BLaER1 (cell line): ENCODE results near the gene PTPRC.

ENCODE experiments used
- H3K27ac ChIP-seq: shearing (Covaris generic); formaldehyde crosslinking; 2 replicates; pipeline ENCODE4 v1.8.1; 2022
- H3K27me3 ChIP-seq: shearing (Covaris generic); formaldehyde crosslinking; 2 replicates; pipeline ENCODE4 v1.8.1; 2022
- H3K36me3 ChIP-seq: shearing (Covaris generic); formaldehyde crosslinking; 2 replicates; pipeline ENCODE4 v1.8.1; 2022
- H3K4me1 ChIP-seq: shearing (Covaris generic); formaldehyde crosslinking; 2 replicates; pipeline ENCODE4 v1.8.1; 2022
- H3K4me2 ChIP-seq: shearing (Covaris generic); formaldehyde crosslinking; 2 replicates; pipeline ENCODE4 v1.8.1; 2022
- H3K4me3 ChIP-seq: shearing (Covaris generic); formaldehyde crosslinking; 2 replicates; pipeline ENCODE4 v1.8.1; 2022
- H3K9ac ChIP-seq: shearing (Covaris generic); formaldehyde crosslinking; 2 replicates; pipeline ENCODE4 v1.8.1; 2022
- H3K9me3 ChIP-seq: shearing (Covaris generic); formaldehyde crosslinking; 2 replicates; pipeline ENCODE4 v1.8.1; 2022
- H4K20me1 ChIP-seq: shearing (Covaris generic); formaldehyde crosslinking; 2 replicates; pipeline ENCODE4 v1.8.1; 2022
- Cebpa-rat ChIP-seq: shearing (Covaris generic); IDR thresholded peaks from 2 replicates; pipeline ENCODE4 v1.8.1; 2022

Gene PTPRC

DNA sequence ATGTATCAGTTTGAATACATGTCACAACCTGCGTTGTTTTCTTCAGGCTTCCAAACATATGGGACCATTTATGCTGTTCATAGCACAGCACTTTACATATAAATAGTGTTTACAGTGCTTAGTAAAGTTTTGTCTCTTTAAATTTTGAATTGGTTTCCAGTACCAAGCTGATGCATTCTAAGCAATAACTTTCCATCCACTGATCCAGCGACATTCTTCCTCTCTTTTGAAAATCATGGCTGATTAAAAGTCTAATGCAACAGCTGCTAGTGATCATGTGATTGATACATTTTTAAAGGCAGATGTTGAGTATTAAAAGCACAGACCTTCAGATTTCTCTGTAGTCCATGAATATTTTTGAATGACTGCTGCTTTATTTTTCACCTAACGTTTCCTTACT is 154.9 kb downstream of the PTPRC start:
- H3K4me2 ChIP-seq = no peak overlapping the region

DNA sequence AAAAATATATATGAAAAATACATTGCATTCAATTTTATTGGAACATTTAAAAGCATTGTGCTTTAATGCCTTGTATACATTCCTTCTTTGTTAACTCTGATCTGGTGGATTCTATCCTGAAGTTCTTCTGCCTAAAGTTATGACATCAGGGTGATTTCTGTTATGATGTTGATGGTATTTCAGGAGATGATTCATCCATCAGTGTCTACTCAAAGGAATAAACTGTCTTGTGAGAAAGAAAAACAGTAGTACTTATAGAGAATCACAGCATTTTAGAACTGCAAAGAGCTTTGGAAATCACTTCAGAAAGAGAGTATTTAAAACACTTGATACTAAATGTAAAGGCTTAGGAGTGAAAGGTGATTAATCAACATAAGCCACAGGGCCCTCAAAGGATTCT is 155.7 kb downstream of the PTPRC start:
- Histone ChIP-seq H3K4me3 (no peak overlapping the region), H3K27ac (no peak overlapping the region), H3K4me2 (no peak overlapping the region), H3K9ac (no peak overlapping the region), H3K27me3 (no peaks in the 10 kb centered on the region), H3K4me1 (no peaks in the 10 kb centered on the region), H3K36me3 (no peaks in the 10 kb centered on the region; the same call in 1 of the 2 replicates), H4K20me1 (no peaks in the 10 kb centered on the region), H3K9me3 (peaks cover 25% of the 10 kb centered on the region)
- no peak for TF ChIP-seq Cebpa-rat

More for the DNA sequence above, 154.9 kb downstream of the PTPRC start:
- Histone ChIP-seq H3K9ac (no peak overlapping the region), H3K9me3 (peaks cover 25% of the 10 kb centered on the region), H3K4me3 (no peak overlapping the region), H3K4me1 (no peaks in the 10 kb centered on the region), H3K27ac (no peak overlapping the region), H3K36me3 (no peaks in the 10 kb centered on the region; the same call in 1 of the 2 replicates), H4K20me1 (no peaks in the 10 kb centered on the region), H3K27me3 (no peaks in the 10 kb centered on the region)
- TF ChIP-seq Cebpa-rat = no peak

DNA sequence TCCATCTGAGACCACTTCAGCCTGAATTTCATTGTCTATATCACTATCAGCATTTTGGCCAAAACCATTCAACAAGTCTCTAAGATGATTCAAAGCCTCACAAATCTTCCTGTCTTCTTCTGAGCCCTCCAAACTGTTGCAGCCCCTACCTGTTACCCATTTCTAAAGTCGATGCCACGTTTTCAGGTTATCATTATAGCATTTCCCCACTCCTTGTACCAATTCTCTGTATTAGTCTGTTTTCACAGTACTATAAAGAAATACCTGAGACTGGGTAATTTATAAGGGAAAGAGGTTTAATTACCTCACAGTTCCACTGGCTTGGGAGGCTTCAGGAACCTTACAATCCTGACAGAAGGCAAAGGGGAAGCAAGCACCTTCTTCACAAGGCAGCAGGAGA is 158.8 kb downstream of the PTPRC start:
- H3K4me1 ChIP-seq = no peaks in the 10 kb centered on the region
- H3K27me3 ChIP-seq = no peaks in the 10 kb centered on the region
- H3K4me3 ChIP-seq = no peak overlapping the region
- no peaks in the 10 kb centered on the region for H4K20me1 ChIP-seq
- H3K36me3 ChIP-seq = no peaks in the 10 kb centered on the region; the same call in 1 of the 2 replicates
- H3K9me3 ChIP-seq = peaks cover 25% of the 10 kb centered on the region
- no peak for TF ChIP-seq Cebpa-rat
- H3K27ac ChIP-seq = no peak overlapping the region
- H3K4me2 ChIP-seq = no peak overlapping the region
- H3K9ac ChIP-seq = no peak overlapping the region

DNA sequence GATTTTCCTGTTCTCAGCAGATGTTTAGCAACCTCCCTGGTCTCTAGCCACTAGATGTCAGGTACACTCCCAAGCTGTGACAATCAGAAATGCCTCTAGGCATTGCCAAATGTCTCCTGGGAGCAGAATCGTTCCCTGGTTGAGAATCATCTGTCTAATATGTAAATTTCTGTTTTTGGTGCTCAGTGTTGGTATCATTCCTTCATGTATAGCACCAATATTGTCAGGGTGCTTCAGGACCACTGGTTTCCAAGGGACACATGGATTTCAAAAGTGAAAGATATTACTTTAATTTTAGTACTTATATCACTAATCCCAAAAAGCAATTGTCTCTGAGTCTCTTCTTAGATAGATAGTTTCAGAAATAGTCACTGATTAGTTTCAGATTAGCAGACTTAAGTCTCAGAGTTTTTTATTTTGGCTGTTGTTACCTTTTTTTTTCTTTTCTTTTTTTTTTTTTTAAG is 160.1 kb downstream of the PTPRC start:
- Histone ChIP-seq H3K27me3 (no peaks in the 10 kb centered on the region), H4K20me1 (no peaks in the 10 kb centered on the region), H3K9me3 (peaks cover 25% of the 10 kb centered on the region), H3K4me1 (no peaks in the 10 kb centered on the region), H3K4me2 (no peak overlapping the region), H3K36me3 (no peaks in the 10 kb centered on the region; the same call in 1 of the 2 replicates), H3K27ac (no peak overlapping the region), H3K4me3 (no peak overlapping the region), H3K9ac (no peak overlapping the region)
- no peak for TF ChIP-seq Cebpa-rat

DNA sequence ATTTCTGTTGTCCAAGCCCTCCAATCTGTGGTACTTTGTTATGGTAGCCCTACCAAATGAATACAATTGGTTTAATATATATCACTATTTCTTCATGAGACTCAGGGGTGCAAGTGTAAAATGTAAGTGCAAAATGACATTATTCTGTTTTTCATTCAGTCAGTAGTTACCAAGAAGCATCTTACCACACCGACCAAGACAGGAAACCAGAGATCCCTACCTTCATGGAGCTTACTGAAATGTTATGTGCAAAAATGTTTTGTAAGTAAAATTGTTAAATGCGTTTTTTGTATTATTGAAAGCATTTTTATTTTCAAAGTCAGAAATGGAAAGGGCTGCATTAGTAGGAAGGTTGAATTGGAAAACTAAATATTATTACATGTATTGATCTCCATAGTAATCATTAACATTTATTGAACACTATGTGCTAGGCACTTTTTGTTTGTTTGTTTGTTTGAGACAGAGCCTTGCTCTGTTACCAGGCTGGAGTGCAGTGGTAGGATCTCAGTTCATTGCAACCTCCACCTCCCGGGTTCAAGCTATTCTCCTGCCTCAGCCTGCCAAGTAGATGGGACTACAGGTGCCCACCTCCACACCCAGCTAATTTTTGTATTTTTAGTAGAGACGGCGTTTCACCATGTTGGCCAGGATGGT is 166.8 kb downstream of the PTPRC start:
- H3K27me3 ChIP-seq = no peaks in the 10 kb centered on the region
- no peaks in the 10 kb centered on the region for H3K9me3 ChIP-seq
- H3K27ac ChIP-seq = no peak overlapping the region
- no peak overlapping the region for H3K9ac ChIP-seq
- H3K4me1 ChIP-seq = no peaks in the 10 kb centered on the region
- H3K36me3 ChIP-seq = no peaks in the 10 kb centered on the region
- H3K4me3 ChIP-seq = no peak overlapping the region
- no peak overlapping the region for H3K4me2 ChIP-seq
- TF ChIP-seq Cebpa-rat = no peak
- no peaks in the 10 kb centered on the region for H4K20me1 ChIP-seq

DNA sequence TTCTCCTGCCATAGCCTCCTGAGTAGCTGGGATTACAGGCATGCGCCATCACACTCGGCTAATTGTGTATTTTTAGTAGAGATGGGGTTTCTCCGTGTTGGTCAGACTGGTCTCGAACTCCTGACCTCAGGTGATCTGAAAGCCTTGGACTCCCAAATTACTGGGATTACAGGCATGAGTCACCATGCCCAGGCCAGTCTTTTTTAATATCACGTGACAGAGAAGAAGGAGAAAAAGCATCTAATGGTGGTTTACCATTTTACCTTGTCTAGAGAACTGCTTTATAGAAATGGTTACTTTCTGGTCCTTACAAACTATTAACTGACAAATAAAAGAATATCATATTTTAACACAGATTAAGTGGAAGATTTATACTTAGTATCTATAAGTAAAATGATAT is 168.0 kb downstream of the PTPRC start:
- no peak for TF ChIP-seq Cebpa-rat
- Histone ChIP-seq H3K4me1 (no peaks in the 10 kb centered on the region), H4K20me1 (no peaks in the 10 kb centered on the region), H3K27me3 (no peaks in the 10 kb centered on the region), H3K9me3 (no peaks in the 10 kb centered on the region), H3K4me3 (no peak overlapping the region), H3K36me3 (no peaks in the 10 kb centered on the region), H3K9ac (no peak overlapping the region), H3K27ac (no peak overlapping the region), H3K4me2 (no peak overlapping the region)
